Measurements from ENCODE around the gene DOP1A. TPM values are rescaled to one million over a fixed set of nuclear protein-coding genes. Genes with fewer than 3 reads are reported as not detected.
"Not testable (repeated sequence)": the region's sequence is repeated elsewhere in the genome, so short reads cannot be mapped to it uniquely, and the experiment has no call there.

The DOP1A gene
- total RNA-seq, 4 donors from 2014 or later: 20.2 to 33.4 (median 22.4) TPM

GRCh38 chr6:83185096-83185495 is 117.6 kb downstream of the DOP1A start:
- DNase-seq (ENCODE audit: low spot score): no peak
- TF ChIP-seq CTCF (IDR thresholded peaks at IDR 0.05): no peak
- no peak for ATAC-seq (ENCODE audit: low FRiP score)

- DNase-seq (ENCODE audit: low spot score) (no peak), ATAC-seq (ENCODE audit: low FRiP score) (no peak)
- no peak for TF ChIP-seq CTCF (IDR thresholded peaks at IDR 0.05)
Observed at GRCh38 chr6:83188501-83188900, 121.0 kb downstream of the DOP1A start.

- no peak for DNase-seq (ENCODE audit: low spot score)
- ATAC-seq (ENCODE audit: low FRiP score): no peak
- no peak for TF ChIP-seq CTCF (IDR thresholded peaks at IDR 0.05)
Observed at GRCh38 chr6:83190626-83191025, 123.2 kb downstream of the DOP1A start.

- ATAC-seq (ENCODE audit: low FRiP score); DNase-seq (ENCODE audit: low spot score): not testable (repeated sequence)
Observed at GRCh38 chr6:83191974-83192373, 124.5 kb downstream of the DOP1A start.

GRCh38 chr6:83192456-83192855 is 125.0 kb downstream of the DOP1A start:
- DNase-seq (ENCODE audit: low spot score): no peak
- no peak for ATAC-seq (ENCODE audit: low FRiP score)
- TF ChIP-seq CTCF (IDR thresholded peaks at IDR 0.05): no peak

GRCh38 chr6:83192871-83193746 is 125.6 kb downstream of the DOP1A start, which contains the start of the genes PGM3 and RWDD2A:
Gene PGM3 (minus strand): TSS chr6:83193265. CDS start chr6:83191012, 2,253 bp downstream.
Gene RWDD2A (plus strand): TSS chr6:83193357. CDS start chr6:83194452, 1,095 bp downstream.
- peak; percentile 97 for ATAC-seq (ENCODE audit: low FRiP score)
- DNase-seq (ENCODE audit: low spot score): peak; percentile 83
- TF ChIP-seq CTCF (IDR thresholded peaks at IDR 0.05): no peak

- DNase-seq (ENCODE audit: low spot score) (no peak), ATAC-seq (ENCODE audit: low FRiP score) (peak; percentile 72)
- TF ChIP-seq CTCF (IDR thresholded peaks at IDR 0.05): no peak
Observed at GRCh38 chr6:83193747-83194566, 126.5 kb downstream of the DOP1A start.
